Adrenal gland (tissue), 12 donors: ENCODE results near the gene OSBP2. TPM values are rescaled to one million over a fixed set of nuclear protein-coding genes. Genes with fewer than 3 reads are reported as not detected.

Experiments
- DNase-seq, 7 donors: peaks; one replicate each; pipeline ENCODE4 v3.0.0-alpha.2; 2019 to 2020
- H3K27ac ChIP-seq, 5 donors: fragments of 200-600 bp; sonication (generic) in 4 of 5; 1 replicate in 3 of 5; 2 replicates in 2 of 5; pipeline versions ENCODE4 v1.5.1 to v1.8.0; 2016 to 2020; ENCODE audit warnings: mild to moderate bottlenecking in 1 of 5
- H3K27me3 ChIP-seq: fragments of 200-600 bp; 2 replicates; pipeline ENCODE4 v1.8.0; 2021
- H3K36me3 ChIP-seq, 2 donors: fragments of 200-600 bp; replicated peaks in 1 of 2; 1 replicate in 1 of 2; 2 replicates in 1 of 2; pipeline versions ENCODE4 v1.5.1 to v1.8.0; 2018 to 2022
- H3K4me1 ChIP-seq, 2 donors: fragments of 200-600 bp; replicated peaks in 1 of 2; 1 replicate in 1 of 2; 2 replicates in 1 of 2; pipeline versions ENCODE4 v1.5.1 to v1.8.0; 2018 to 2021
- H3K4me3 ChIP-seq, 4 donors: fragments of 200-600 bp; sonication (generic) in 3 of 4; one replicate each; pipeline ENCODE4 v1.5.1; 2016 to 2018
- H3K9me3 ChIP-seq, 3 donors: fragments of 200-600 bp; sonication (generic) in 1 of 3; replicated peaks in 1 of 3; 1 replicate in 2 of 3; 2 replicates in 1 of 3; pipeline versions ENCODE4 v1.5.1 to v1.8.0; 2016 to 2021
- POLR2A ChIP-seq, 2 donors: fragments of 450-650 bp; IDR thresholded peaks; one replicate each; pipeline ENCODE4 v1.6.1; 2017; ENCODE audit warnings: antibody characterized with exemption in 2 of 2, mild to moderate bottlenecking in 2 of 2, moderate library complexity in 1 of 2
- WGBS, 4 donors: extraction: QIAGEN DNeasy Blood & Tissue Kit in 2 of 4; methylation state at CpG; one replicate each; pipeline versions ENCODE4 v1.1.5 to v1.1.7; 2013 to 2017; 5-methylcytosine and 5-hydroxymethylcytosine counted together
- intact Hi-C, 2 donors: fragments of 100-400 bp; cut with DNase I; formaldehyde crosslinking; loops; one replicate each; pipeline versions ENCODE4 v1.14.1 to v1.15.0; 2022 to 2023
- polyA plus RNA-seq, 3 donors: library from polyadenylated mRNA; stranded (reverse); fragments of 200-250 nt in 2 of 3; fragments of 350-450 nt in 1 of 3; fragmentation: Illumina TruSeq in 1 of 3; extraction: RNeasy Lipid Tissue Mini Kit (QIAGEN cat#74804) in 1 of 3; gene quantifications; one replicate each; pipeline ENCODE4 v1.2.3, GENCODE V29; 2013 to 2014
- total RNA-seq, 9 donors: library from RNA; depleted of rRNA in 4 of 9; stranded (reverse); fragments of >200 nt in 4 of 9; fragments of 120-200 nt in 1 of 9; fragmentation: NEBNext Ultra II Directional in 1 of 9; extraction: Animal tissue kit (Norgen Biotek cat#: 25700) in 1 of 9; gene quantifications; one replicate each; pipeline versions ENCODE4 v1.1.0 to v1.2.4, GENCODE V29; 2013 to 2023
- TF ChIP-seq, protein P1 (sequence below), 6 experiments: fragments of 450-650 bp in 4 of 6; fragments of 200-600 bp in 2 of 6; sonication (generic) in 1 of 6; IDR thresholded peaks; 1 replicate in 5 of 6; 2 replicates in 1 of 6; pipeline versions ENCODE4 v1.5.1 to v1.8.0; 2016 to 2021; ENCODE audit warnings: antibody characterized with exemption in 6 of 6, mild to moderate bottlenecking in 2 of 6, moderate library complexity in 1 of 6
- donor health status: healthy with polysubstance abuse.
- donor health status: Bipolar disorder and iron deficiency.
- donor health status: DM: yes; HTN: yes; CAD: no.
- donor health status: DM: no; HTN: no; CAD: no.
- donor health status: DM: no; HTN: no; CAD: no.
- donor health status: DM: yes; HTN: yes; CAD: no.

The OSBP2 gene
- total and polyA plus RNA-seq, 12 donors, result 7.3 to 35.6 (median 19.7) TPM

DNA sequence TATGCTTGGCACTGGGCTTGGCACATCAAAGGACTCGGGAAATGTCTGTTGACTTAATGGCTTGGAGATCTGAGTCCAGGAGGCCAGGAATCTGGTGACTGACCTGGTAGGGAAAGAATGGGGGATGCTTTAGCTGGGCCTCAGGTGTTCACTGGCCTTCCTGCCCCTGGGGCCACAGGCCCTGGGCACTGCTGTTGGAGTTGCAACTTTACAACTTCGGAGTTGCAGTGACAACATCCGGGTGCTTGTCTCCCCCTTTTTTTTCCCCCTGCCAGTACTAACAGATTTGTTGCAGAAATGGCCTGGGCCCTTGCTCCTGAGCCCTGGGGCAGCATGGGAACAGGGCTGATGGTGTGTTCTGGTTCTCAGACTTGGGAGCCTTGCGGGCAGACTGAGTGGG is 23.8 kb downstream of the OSBP2 start:
- WGBS, 4 donors, result 79 to 92% (median 85%) methylated on average over 3 to 4 of the region's 4 CpGs
- H3K27me3 ChIP-seq, result no peaks in the 10 kb centered on the region
- intact Hi-C loops, result no loop called here
- peaks cover 16 to 40% of the 10 kb centered on the region in 2 donors for H3K4me1 ChIP-seq
- peak overlapping the region in 3 of 5 donors; percentile 61 to 89 (median 81) for H3K27ac ChIP-seq
- TF ChIP-seq, protein P1, sequence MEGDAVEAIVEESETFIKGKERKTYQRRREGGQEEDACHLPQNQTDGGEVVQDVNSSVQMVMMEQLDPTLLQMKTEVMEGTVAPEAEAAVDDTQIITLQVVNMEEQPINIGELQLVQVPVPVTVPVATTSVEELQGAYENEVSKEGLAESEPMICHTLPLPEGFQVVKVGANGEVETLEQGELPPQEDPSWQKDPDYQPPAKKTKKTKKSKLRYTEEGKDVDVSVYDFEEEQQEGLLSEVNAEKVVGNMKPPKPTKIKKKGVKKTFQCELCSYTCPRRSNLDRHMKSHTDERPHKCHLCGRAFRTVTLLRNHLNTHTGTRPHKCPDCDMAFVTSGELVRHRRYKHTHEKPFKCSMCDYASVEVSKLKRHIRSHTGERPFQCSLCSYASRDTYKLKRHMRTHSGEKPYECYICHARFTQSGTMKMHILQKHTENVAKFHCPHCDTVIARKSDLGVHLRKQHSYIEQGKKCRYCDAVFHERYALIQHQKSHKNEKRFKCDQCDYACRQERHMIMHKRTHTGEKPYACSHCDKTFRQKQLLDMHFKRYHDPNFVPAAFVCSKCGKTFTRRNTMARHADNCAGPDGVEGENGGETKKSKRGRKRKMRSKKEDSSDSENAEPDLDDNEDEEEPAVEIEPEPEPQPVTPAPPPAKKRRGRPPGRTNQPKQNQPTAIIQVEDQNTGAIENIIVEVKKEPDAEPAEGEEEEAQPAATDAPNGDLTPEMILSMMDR (IDR thresholded peaks at IDR 0.05), result no peak
- TF ChIP-seq POLR2A (IDR thresholded peaks at IDR 0.05), result no peak
- H3K9me3 ChIP-seq, result no peaks in the 10 kb centered on the region
- no peak overlapping the region for H3K4me3 ChIP-seq
- DNase-seq, result no peak
- no peaks in the 10 kb centered on the region for H3K36me3 ChIP-seq

- Histone ChIP-seq H3K4me3 (no peak overlapping the region), H3K4me1 (peaks cover 16 to 40% of the 10 kb centered on the region in 2 donors), H3K27me3 (no peaks in the 10 kb centered on the region), H3K27ac (peak overlapping the region in 3 of 5 donors; percentile 55 to 81 (median 61)), H3K36me3 (no peaks in the 10 kb centered on the region), H3K9me3 (no peaks in the 10 kb centered on the region)
- intact Hi-C loops, result no loop called here
- 36 to 53% (median 45%) methylated on average over 4 of the region's 4 CpGs for WGBS, 4 donors
- TF ChIP-seq, protein P1 (IDR thresholded peaks at IDR 0.05), result no peak
- no peak for TF ChIP-seq POLR2A (IDR thresholded peaks at IDR 0.05)
- DNase-seq, result no peak
Observed at GRCh38 chr22:30718938-30719337, 24.3 kb downstream of the OSBP2 start.

GRCh38 chr22:30720263-30720837 is 25.7 kb downstream of the OSBP2 start:
- Histone ChIP-seq H3K27me3 (no peaks in the 10 kb centered on the region), H3K27ac (peak overlapping the region in 3 of 5 donors; percentile 20 to 67 (median 63)), H3K4me1 (peaks cover 16 to 36% of the 10 kb centered on the region in 2 donors), H3K36me3 (no peaks in the 10 kb centered on the region), H3K4me3 (no peak overlapping the region), H3K9me3 (no peaks in the 10 kb centered on the region)
- DNase-seq, result peak in 4 of 7 donors; percentile 37 to 55 (median 40)
- intact Hi-C loops, result no loop called here
- 53 to 73% (median 61%) methylated on average over 4 to 5 of the region's 5 CpGs for WGBS, 4 donors
- TF ChIP-seq POLR2A (IDR thresholded peaks at IDR 0.05), result no peak
- TF ChIP-seq, protein P1 (IDR thresholded peaks at IDR 0.05), result no peak

GRCh38 chr22:30721741-30722140 is 27.1 kb downstream of the OSBP2 start:
- no peaks in the 10 kb centered on the region for H3K9me3 ChIP-seq
- peaks cover 16 to 36% of the 10 kb centered on the region in 2 donors for H3K4me1 ChIP-seq
- no peak overlapping the region for H3K4me3 ChIP-seq
- H3K27ac ChIP-seq, result no peak overlapping the region
- TF ChIP-seq POLR2A (IDR thresholded peaks at IDR 0.05), result no peak
- TF ChIP-seq, protein P1 (IDR thresholded peaks at IDR 0.05), result no peak
- intact Hi-C loops, result no loop called here
- no peaks in the 10 kb centered on the region for H3K27me3 ChIP-seq
- WGBS, 4 donors, result 80 to 84% (median 82%) methylated on average over 4 of the region's 4 CpGs
- H3K36me3 ChIP-seq, result no peaks in the 10 kb centered on the region
- no peak for DNase-seq
